Measurements from ENCODE around the gene OR13J1. TPM values are rescaled to one million over a fixed set of nuclear protein-coding genes. Genes with fewer than 3 reads are reported as not detected.

Gene OR13J1
- total RNA-seq, 1 donor from 2014 or later: not detected

DNA sequence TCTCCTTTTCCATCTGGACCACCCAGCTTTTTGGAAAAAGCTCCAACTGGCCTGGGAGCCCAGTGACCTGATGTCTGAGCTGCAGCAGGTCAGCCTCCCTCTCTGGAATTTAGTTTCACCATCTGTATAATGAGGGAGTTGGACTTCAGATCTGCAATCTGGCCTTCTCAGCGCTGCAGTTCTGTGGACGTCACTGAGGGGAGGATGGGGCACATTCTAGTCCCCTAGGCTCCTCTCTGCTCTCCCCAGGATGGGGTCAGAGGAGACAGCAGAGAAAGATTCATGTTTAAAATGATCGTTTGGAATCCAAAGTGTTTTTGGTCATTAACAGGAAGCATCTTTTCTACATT is 10.2 kb downstream of the OR13J1 start:
- DNase-seq (ENCODE audit: low read depth in 2 of 2): no peak

DNA sequence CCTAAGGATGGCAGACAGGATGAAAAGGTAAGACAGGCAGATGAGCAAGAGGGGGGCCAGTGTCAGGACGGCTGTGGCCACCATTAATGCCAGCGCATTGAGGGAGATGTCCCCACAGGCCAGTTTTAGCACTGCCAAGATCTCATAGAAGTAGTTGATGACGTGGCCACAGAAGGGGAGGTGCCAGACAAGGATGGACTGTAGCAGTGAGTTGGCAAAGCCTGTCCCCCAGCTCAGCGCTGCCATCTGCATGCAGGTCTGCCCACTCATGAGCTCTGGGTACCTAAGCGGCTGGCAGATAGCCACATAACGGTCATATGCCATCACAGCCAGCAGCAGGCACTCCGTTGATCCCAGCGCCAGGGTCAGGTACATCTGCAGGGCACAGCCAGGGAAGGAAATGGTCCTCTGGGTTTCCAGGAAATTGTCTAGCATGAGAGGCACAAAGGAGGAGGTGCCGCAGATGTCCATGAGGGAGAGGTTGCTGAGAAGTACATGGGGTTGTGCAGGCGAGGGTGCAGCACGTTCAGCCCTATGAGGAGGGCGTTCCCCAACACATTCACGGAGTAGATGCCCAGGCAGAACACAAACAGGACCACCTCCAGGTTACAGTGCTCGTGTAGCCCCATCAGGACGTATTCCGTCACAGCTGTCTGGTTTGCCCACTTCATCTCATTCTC is 10.8 kb downstream of the OR13J1 start:
- DNase-seq (ENCODE audit: low read depth in 2 of 2): peak in 1 of 2 donors; percentile 18

DNA sequence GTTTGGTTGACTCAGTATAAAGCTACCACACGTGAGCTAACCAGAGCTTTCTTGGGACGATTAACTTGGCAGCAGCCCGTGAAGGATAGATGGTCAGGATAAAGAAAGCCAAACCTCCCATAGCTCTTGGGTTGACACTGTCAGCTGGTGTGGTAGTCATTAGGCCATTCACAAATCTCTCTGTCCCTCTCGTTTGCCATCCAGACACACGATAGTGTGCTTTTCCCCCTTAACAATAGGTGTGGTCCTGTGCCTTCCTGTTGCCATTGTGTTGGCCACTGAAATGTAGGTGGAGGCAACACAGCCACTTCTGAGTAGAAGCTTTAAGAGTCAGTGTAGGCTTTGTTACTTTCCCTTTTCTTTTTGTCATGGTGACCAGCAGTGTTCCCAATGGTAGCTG is 11.7 kb downstream of the OR13J1 start:
- DNase-seq (ENCODE audit: low read depth in 2 of 2): no peak

DNA sequence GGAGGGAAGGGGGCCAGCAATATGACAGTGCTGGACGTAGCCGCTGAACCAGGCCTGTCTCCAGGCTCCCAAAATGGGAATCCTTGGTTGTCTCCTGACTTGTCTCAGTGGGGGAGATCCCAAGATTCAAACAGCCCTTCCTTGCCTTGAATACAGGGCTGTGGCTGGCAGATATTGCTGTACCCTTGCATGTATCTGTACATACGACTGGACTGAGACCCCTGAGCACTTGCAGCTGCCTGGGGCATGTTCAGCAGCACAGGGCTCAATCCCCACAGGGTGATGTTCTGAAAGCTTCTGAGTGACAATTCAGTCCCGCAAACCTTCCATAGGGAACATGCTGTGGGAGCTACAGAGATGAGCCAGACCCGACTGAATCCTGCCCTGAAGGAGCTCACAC is 13.3 kb downstream of the OR13J1 start:
- DNase-seq (ENCODE audit: low read depth in 2 of 2): no peak

DNA sequence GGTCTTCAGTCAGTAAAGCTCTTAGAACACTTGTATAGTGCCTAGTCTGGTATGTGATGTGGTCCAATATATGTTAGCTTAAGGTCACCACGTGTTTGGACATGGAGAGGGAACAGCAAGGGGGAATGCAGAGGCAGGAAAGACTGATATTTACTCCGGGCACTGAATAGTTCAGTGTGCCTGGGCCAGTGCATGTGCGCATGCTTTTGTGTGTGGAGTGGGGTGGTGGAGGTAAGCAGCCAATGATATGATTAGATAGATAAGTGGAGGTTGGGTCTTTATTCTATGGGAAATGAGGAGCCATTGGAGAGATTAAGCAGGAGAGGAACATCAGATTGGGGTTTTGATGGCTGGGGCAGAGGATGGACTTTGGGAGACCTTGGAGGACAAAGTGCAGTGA is 14.0 kb downstream of the OR13J1 start:
- DNase-seq (ENCODE audit: low read depth in 2 of 2): no peak

DNA sequence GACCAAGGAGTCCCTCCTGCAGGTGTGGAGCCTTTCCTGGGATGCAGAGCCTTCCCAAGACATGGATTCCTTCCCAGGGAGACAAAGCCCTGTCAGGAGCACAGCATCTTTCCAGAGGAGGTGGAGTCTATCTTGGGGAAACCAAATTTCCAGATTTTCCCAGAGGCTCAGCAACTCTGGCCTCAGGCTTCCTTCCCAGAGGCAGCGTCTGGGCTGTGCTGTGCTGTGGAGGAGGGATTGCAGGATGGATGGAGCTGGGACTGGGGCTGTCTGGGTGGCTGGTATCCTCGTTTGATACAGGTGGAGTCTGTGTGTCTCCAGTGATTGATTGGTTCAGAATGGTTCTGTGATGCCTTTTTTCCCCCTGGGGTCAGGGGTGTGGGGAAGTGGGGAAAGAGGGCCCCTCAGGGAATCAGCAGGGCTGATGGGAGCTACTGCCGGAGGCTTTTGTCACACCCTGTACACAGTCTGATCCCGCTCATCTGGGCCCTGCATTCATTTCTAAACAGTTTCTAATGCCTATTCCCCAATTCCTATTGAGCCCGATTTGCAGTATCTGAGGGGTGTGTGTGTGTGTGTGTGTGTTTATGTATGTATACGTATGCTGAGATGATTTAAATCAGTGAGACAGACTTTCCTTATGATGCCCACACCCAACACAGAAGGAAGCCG is 16.0 kb downstream of the OR13J1 start:
- no peak for DNase-seq (ENCODE audit: low read depth in 2 of 2)

DNA sequence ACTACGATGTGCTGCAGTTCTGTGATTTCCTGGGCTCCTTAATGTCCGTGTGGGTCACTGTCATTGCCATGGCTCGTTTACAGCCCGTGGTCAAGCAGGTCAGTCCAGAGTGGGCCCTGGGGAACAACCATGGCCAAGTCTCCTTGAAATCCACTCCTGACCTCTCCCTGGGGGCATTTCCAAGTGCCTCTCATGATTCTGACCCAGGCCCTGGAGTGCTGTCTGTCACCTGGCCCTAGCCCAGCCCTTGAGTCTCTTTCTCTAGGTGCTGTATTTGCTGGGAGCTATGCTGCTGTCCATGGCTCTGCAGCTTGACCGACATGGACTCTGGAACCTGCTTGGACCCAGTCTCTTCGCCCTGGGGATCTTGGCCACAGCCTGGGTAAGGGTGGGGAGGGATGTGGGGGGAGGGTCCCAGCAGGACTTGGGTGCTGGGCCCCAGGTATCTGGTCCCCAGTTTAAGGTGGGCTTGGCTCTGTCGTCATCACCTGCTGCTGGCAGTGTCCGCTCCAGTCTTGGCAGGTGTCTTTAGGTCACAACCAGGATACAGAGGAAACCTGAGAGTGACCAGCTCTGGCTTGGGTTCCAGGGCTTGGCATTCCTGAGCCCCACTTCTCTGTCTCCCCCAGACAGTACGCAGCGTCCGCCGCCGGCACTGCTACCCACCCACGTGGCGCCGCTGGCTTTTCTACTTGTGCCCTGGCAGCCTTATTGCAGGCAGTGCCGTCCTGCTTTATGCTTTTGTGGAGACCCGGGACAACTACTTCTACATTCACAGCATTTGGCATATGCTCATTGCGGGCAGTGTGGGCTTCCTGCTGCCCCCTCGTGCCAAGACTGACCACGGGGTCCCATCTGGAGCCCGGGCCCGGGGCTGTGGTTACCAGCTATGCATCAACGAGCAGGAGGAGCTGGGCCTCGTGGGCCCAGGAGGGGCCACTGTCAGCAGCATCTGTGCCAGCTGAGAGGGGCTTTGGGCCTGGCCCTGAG is 17.0 kb downstream of the OR13J1 start:
- no peak for DNase-seq (ENCODE audit: low read depth in 2 of 2)

DNA sequence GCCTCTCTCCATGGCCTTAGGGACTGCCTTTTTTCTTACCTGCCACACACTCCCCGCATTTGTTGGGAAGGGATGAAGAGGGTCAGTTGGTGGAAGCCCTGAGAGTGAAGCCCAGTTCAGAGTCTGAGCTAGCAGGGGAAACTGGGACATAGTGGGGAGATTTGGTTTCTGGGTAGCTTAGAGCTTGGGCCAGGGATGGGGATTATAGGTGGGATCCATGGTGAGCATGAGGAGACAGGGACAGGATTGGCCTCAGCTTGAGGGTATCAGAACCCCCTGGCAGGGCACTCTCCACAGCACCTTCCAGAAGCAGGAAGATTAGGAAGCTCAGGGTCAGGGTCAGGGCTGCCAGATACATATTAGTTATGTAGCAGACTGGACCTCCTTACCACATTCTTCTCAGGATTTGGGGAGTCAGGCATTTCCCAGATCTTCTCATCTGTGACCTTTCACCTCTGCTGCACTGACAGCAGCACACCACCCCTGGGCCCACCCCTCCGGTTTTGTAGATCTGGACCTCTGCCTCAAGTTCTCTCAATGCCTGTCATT is 17.9 kb downstream of the OR13J1 start:
- DNase-seq (ENCODE audit: low read depth in 2 of 2): no peak

DNA sequence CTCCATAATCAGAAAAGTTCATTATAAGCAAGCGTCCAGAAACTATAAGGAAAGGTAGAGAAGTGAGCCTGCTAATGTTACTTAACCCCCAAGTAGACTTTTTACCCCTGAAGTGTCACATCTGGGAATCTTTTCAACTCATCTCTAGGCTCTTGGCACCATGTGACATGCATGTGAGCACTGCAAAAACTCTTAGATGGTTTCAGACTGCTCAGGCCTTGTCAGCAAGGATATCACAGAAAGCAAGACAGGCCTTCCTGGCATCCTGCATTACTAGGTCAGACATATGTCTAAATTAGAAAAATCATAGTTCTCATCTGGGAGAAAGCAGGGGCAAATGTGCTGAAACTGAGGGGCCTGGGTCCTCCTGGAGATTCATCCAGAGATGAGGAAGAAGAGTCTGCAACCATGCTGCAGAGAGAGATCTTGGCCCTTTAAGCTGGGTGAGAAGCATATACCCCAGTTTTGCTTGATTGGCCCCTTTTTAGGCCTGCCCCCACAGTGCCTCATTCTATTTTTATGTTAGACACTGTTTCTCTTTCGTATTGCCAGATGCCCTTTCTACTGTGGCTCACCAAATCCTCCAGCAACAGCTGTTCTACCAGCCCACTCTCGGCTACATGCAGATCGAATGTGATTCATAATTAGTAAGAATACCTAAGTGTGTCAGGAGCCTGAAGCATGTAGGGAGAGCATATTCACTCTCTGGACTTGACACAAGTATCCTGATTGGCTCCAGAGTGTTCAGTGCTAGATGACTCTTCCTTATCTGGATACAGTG is 22.2 kb downstream of the OR13J1 start:
- DNase-seq (ENCODE audit: low read depth in 2 of 2): no peak

DNA sequence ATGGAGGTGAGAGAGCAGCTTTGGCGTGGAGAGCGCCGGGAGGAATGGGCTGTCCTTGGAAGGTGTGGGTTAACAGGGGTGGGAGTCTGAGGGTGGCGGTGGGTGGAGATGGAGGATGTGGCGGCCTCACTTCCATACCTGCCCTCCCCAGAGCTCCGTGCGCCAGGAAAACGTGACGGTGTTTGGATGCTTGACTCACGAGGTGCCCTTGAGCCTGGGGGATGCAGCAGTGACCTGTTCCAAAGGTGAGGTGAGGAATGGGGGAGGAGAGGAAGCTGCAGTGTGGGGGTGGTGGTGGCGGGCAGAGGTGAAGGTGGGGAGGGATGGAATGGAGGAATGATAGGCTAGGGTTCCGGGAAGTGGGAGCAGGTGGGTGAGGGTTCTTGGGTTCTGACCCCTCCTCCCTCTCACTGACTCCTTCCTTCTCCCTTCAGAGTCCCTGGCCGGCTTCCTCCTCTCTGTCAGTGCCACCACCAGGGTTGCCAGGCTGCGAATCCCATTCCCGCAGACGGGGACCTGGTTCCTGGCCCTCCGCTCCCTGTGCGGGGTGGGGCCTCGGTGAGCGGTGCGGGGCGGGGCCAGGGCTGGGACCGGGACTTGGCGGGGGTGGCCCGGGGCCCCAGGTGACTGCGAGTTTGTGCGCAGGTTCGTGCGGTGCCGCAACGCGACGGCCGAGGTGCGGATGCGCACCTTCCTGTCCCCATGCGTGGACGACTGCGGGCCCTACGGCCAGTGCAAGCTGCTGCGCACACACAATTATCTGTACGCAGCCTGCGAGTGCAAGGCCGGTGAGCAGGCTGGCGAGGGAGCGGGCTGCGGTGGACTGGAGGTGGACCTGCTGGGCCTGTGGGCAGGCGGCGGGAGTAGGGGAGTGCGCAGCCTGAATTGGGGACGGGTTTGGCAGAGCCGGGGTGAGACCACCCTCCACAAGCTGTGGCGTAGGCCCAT is 24.1 kb downstream of the OR13J1 start:
- DNase-seq (ENCODE audit: low read depth in 2 of 2): no peak

DNA sequence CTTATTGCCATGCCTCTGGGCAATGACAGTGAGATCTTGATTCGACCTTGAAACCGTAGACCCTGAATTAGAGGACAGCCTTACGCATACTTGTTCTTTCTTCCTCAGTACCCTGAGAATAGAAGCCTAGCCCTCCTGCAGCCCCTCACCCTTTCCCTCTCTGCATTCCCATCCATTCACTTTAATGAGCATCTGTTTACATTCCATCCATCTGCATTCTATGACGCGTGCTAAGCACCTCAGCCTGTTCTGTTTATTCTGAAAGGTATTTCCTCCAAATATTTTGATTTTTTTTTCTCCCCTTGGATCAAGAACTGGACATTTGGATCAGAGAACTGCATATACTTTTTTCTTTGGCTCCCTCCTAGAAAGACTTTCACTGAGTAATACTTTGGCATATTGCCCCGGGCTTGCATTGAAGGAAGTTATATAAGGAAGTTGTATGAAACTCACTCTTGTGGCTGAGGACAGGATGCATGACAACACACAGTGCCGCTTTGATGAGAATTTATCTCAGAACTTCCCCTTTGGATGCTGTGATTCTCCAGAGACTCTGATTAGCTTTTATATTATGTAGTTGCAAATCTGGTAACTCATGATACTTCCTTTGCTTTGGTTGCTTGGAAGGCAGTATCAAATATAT is 25.5 kb downstream of the OR13J1 start:
- DNase-seq (ENCODE audit: low read depth in 2 of 2): peak in 1 of 2 donors; percentile 83

DNA sequence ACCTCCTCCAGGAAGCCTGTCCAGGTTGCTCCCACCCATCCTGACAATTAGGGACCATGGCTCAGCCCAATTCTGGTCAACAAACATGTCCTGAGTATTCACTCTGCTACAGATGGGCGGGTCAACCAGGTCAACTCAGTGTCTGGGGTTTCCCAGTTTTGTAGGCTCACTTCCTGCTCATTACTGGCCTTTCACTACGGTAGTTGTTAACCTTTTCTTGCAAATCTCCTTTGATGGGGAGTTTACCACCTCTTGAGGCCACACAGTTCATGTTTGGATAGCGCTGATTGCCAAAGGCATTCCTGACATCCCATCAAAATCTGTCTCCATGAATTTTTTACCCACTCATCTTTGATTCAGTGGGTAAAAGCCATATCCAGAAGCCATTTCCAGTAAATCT is 27.4 kb downstream of the OR13J1 start:
- DNase-seq (ENCODE audit: low read depth in 2 of 2): no peak

DNA sequence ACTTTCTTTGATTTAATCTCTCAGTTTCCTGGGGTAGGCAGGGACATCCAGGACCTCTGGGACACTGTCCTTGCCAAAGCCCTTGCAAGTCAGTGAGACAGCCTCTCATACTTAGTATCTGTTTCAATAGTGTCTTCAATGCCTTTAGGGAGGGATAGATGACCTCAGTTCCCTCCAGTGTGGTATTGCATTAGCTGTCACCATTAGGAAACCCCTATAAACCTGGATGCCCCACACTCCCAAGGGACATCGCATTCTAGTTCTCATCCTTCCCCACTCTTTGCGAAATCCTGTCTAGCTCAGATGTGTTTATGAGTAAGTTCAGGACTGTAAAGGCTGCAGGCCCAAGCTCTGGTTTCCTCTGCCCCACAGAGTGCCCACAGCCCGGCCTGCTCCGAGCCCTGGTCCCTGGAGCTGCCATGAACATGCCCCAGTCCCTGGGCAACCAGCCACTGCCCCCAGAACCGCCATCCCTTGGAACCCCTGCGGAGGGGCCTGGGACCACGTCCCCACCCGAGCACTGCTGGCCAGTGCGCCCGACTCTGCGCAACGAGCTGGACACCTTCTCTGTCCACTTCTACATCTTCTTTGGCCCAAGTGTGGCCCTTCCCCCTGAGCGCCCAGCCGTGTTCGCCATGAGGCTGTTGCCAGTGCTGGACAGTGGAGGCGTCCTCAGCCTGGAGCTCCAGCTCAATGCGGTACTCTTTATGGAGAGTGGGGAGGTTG is 28.0 kb downstream of the OR13J1 start:
- DNase-seq (ENCODE audit: low read depth in 2 of 2): no peak

DNA sequence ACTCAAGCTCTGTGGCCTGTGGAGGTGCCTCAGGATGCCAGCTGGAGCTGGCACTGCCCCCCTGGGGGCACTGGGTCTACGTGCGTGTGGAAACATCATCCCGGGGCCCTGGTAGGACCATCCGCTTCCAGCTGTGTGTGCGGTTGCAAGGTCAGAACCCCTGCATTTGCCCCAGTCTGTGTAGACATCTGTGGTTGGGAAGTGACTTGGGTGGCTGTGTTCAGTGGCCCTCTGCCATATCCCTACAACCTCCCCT is 28.6 kb downstream of the OR13J1 start:
- no peak for DNase-seq (ENCODE audit: low read depth in 2 of 2)

DNA sequence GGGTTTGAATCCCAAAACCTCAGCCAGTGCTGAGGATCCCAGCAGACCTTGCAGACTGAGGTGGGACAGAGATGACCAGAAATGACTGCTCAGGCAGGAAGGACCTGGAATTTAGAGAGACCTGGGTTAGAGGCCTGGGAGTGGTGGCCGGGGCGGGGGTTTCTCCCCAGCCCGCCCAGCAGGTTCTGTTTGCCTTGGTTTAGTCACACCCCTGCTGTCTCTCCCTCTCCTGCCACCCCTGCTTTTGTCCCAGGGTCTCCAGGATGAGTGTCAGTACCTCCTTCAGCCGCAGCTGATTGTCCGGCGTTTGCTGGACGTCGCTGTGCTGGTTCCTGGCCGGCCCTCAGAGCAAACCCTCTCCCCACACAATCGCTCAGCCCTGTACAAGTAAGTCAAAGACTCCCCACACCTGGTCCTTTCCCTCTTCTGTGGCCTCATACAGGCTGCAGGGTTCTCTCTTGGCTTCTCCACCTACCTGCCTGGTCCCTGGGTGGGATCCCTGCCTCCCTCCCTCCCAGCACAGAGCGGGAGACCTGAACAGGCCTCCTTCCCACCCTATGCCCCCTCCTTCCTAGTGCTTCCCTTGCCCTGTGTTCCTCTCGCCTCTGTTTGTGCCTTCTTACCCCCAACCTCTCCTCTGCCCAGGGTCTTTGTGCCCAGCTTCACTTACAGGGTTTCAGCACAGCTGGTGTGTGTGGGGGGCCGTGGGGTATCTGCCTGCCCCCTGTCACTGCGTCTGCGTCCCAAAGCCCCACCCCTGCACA is 29.1 kb downstream of the OR13J1 start:
- no peak for DNase-seq (ENCODE audit: low read depth in 2 of 2)

DNA sequence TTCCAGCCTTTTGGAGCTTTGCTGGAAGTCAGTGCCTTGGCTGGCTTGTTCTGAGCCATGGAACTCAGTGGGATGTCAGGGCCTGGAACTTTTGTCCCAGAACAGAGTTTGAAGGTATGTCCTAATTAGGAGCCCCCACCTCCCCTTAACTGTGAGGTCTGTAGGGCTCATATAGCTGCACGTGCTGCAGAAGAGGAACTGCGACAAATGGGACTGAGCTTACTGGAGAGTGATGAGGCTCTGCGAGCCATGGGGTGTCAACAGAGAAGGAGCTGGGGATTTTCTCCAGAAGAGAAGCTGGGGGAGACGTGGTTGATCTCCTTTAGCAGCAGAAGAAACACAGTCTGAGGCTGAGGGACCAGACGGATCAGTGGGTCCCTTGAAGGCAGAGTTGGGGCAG is 30.3 kb downstream of the OR13J1 start:
- no peak for DNase-seq (ENCODE audit: low read depth in 2 of 2)

DNA sequence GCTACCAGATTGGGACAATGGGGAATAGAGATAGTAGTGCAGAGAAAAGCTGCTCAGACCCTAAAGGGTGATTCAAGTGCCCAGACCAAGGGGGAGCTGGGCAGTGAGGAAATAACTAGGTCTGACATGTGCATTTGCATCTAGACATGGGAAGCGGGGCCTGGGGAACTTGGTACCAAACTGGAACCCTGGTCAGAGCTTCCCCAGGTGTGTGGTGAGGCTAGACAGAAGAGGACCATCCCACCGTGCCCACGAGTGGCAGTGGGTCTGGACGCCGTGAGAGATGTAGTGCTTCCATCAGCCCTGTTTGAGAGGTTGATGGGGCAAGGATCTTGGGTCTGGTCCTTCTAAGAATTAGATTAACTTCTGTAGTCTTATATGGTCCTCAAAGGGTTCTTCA is 33.6 kb downstream of the OR13J1 start:
- DNase-seq (ENCODE audit: low read depth in 2 of 2): no peak

DNA sequence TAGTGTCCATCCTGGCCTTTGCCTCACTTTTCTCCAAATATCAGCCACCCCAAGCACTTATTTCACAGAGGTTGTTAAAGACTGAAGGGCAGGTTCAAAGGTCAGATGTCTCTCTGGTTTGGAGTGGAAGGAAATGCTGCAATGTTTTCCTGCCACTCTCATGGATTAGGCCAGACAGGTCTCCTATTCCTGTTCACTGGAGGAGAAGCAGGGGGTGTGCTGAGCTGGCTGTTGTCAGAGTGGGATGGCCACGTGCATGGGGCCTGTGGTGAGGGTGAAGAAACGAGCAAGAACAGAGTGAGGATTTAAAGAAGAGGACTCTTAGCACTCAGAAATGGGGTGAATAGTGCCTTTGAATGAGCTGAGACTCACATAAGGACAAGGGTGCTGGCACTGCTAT is 34.4 kb downstream of the OR13J1 start:
- DNase-seq (ENCODE audit: low read depth in 2 of 2): no peak

Measured in dermis microvascular lymphatic vessel endothelial cell (primary cell).